Activated CD8-positive, alpha-beta memory T cell treated with anti-CD3 and anti-CD28 coated beads for 36 hours (primary cell): ENCODE measurements around the gene DIPK1B. TPM values are rescaled to one million over a fixed set of nuclear protein-coding genes. Genes with fewer than 3 reads are reported as not detected.

ENCODE experiments used
- CTCF ChIA-PET: fragments of 350-600 bp; sonication (Branson Sonifier 250); formaldehyde crosslinking; loops from one replicate; lab custom pipeline; 2021; ENCODE audit warnings: antibody characterized with exemption; lab: Charles Lee
- POLR2A ChIA-PET: fragments of 350-600 bp; sonication (Branson Sonifier 250); formaldehyde crosslinking; loops from one replicate; lab custom pipeline; 2021; ENCODE audit warnings: antibody characterized with exemption; lab: Charles Lee
- total RNA-seq, 2 experiments: library from RNA; stranded (reverse); gene quantifications; one replicate each; pipeline ENCODE4 v1.2.3, GENCODE V29; 2021

The DIPK1B gene
- total RNA-seq, 2 experiments from 2014 or later: not detected

- POLR2A ChIA-PET: no interaction called here
These were observed 19.9 kb upstream of the DIPK1B start for GRCh38 chr9:136692185-136693134.

GRCh38 chr9:136693135-136693489 lies 19.3 kb upstream of the DIPK1B start:
- ChIA-PET POLR2A (no interaction called here), CTCF (no interaction called here)

More at GRCh38 chr9:136692185-136693134, 19.9 kb upstream of the DIPK1B start:
- CTCF ChIA-PET: no interaction called here

DNA sequence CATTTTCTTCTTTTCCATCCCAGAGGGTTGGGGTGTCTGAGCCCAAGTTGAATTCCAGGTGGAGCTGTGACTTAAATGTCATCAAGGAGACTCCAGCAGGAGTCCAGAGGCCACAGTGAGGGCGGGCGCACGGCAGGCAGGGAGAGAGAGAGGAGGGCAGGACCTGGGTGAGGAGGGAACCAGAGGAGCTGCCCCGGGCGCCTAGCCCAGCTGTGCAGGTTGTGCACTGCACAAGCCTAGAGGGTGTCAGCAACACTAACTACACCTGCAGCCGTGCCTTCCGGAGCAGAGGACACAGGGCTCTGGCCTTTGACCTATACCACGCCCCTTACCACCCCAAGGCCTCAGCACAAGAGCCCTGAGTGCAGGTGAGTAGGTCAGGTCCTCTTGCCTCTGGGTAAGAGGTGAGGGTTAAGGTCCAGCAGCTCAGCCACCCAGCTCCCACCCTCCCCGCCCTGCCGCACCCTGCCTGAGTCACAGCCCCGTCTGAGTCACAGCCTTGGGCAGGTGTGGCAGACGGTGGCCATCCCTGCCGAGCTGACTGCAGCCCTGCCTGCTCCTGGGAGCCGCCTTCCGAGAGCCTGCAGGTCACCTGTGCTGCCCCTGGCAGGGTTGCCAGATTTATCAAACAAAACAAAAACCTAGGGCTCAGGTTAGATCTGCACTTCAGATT lies 18.7 kb upstream of the DIPK1B start:
- CTCF ChIA-PET: interaction anchor here (0.6 to 2.7 kb wide), 2 partner anchors 33 to 209 kb away, joined by 3 to 9 read pairs; no protein-coding TSS in a partner anchor
- POLR2A ChIA-PET: no interaction called here

DNA sequence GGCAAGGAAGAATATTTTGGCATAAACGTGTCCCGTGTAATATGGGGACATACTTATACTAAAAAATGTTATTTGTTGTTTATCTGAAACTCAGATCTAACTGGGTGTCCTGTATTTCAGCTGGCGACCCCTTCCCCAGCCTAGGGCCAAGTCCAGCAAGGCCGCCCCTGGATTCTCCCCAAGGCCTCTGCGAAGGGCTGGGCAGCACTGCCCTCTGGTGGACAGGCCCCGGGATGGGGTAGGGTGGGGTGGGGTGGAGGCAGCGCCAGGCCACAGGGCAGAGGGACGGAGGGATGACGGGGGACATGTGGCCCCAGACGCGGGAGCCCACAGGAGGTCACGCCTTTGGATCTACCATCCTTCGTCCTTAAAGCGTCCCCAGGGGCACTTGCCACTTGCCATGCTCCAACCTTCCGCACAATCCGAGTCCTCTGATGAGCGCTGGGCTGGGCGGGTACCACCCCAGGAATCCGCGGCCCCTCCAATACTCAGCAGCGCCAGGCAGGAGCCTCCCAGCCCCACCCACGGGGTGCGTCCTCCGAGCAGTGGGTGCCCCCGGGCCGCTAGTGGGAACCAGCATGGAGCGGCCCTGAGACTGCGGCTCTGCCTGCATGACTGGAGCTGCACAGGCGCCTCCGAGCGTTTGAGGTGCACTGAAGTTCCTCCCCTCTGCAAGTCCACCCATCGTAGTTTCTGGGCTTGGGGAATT lies 18.1 kb upstream of the DIPK1B start:
- CTCF ChIA-PET: interaction anchor here (0.6 to 2.7 kb wide), 2 partner anchors 34 to 209 kb away, joined by 3 to 9 read pairs; no protein-coding TSS in a partner anchor
- POLR2A ChIA-PET: no interaction called here

GRCh38 chr9:136694872-136695247 lies 17.5 kb upstream of the DIPK1B start:
- CTCF ChIA-PET: interaction anchor here (2.7 kb wide), 1 partner anchor 210 kb away, joined by 9 read pairs; no protein-coding TSS in a partner anchor
- POLR2A ChIA-PET: no interaction called here

- CTCF ChIA-PET: interaction anchor here (1.0 to 2.7 kb wide), 3 partner anchors 20 to 210 kb away, joined by 3 to 9 read pairs (median 5); no protein-coding TSS in a partner anchor
- POLR2A ChIA-PET: no interaction called here
These were observed 16.9 kb upstream of the DIPK1B start for GRCh38 chr9:136695435-136695895.

DNA sequence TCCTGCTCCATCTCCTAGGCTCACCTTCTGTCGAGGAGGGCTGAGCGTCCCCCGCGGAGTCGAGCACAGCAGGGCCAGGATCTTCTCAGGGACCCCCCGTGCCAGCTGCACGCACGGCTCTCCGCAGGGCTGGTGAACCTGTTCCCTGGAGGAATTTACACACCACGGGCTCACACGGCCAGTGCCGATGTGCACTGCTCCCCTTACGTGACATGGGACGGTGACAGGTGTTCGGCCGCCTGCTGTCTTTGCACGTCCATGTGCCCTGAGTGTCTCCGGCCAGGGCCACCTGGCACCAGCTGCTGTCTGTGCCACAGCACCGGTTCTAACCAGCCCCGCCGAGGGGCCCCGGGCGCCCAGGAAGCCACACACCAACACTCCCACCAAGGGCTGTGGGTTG lies 16.4 kb upstream of the DIPK1B start:
- CTCF ChIA-PET: interaction anchor here (1.0 to 2.7 kb wide), 3 partner anchors 20 to 211 kb away, joined by 3 to 9 read pairs (median 5); no protein-coding TSS in a partner anchor
- POLR2A ChIA-PET: no interaction called here

DNA sequence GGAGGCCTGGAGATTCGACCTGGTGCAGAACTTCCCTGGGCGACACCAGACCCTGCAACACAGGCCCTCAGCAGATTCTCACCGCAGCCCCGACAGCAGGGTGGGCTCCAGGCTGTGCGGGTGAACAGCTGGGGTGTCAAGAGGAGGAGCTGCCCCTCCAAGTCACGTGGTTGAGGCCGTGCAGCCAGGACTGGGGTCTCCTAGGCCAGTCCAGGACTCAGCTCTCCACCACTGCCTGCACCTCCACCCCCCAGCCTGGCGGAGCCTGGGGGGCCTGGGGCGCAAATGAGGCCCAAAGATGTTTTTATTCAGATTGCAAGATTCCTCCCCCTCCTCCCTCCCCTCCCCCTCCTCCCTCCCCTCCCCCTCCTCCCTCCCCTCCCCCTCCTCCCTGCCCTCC lies 15.9 kb upstream of the DIPK1B start:
- POLR2A ChIA-PET: no interaction called here
- CTCF ChIA-PET: interaction anchor here (1.0 to 2.0 kb wide), 2 partner anchors 19 to 25 kb away, joined by 3 to 5 read pairs; no protein-coding TSS in a partner anchor

DNA sequence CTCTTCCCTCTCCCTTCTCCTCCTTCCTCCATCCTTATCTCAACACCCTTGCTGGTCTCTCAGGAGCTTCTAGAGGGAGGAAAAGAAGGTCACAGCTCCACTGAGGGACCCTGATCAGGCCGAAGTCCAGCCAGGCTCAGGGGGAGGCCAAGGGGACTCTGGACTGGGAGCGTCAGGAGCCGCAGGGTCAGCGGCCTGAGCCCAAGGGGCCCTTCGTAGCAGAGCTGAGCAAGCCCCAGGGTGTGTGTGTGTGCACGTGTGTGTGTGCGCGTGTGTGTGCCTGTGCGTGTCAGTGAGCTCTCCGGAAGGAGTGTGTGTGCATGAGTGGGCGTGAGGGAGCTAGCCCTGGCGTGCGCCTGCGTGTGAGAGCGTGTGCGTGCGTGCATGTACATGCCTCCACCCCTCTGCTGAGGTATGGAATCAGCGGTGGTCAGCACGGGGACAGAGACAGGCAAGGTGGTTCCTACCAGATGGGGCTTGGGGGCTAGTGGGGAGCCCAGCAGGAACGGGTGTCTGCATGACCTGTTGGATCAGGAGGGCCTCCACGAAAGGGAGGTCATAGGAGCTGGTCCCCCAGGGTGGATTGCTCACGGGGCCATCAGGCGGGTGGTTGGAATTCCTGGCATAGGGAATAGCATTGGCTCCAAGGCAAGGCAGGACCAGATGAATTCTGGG lies 15.1 kb upstream of the DIPK1B start:
- ChIA-PET POLR2A (interaction anchor here (0.6 kb wide), 1 partner anchor 163 kb away, joined by 3 read pairs; no protein-coding TSS in a partner anchor), CTCF (interaction anchor here (2.0 kb wide), 1 partner anchor 25 kb away, joined by 5 read pairs; no protein-coding TSS in a partner anchor)

GRCh38 chr9:136697821-136698526 lies 14.4 kb upstream of the DIPK1B start:
- ChIA-PET POLR2A (interaction anchor here (0.6 kb wide), 1 partner anchor 164 kb away, joined by 3 read pairs; no protein-coding TSS in a partner anchor), CTCF (interaction anchor here (0.6 kb wide), 1 partner anchor 553 kb away, joined by 3 read pairs; the partner anchor contains the start of gene STPG3)

- CTCF ChIA-PET: interaction anchor here (0.6 to 1.3 kb wide), 2 partner anchors 13 to 552 kb away, joined by 3 read pairs; partner anchors contain the start of gene STPG3
- POLR2A ChIA-PET: no interaction called here
These were observed 13.6 kb upstream of the DIPK1B start for GRCh38 chr9:136698635-136699246.

- CTCF ChIA-PET: interaction anchor here (0.7 to 1.3 kb wide), 3 partner anchors 27 to 337 kb away, joined by 3 to 6 read pairs (median 3); partner anchors contain the start of gene DNLZ
These were observed 12.1 kb upstream of the DIPK1B start for GRCh38 chr9:136700304-136700703.

DNA sequence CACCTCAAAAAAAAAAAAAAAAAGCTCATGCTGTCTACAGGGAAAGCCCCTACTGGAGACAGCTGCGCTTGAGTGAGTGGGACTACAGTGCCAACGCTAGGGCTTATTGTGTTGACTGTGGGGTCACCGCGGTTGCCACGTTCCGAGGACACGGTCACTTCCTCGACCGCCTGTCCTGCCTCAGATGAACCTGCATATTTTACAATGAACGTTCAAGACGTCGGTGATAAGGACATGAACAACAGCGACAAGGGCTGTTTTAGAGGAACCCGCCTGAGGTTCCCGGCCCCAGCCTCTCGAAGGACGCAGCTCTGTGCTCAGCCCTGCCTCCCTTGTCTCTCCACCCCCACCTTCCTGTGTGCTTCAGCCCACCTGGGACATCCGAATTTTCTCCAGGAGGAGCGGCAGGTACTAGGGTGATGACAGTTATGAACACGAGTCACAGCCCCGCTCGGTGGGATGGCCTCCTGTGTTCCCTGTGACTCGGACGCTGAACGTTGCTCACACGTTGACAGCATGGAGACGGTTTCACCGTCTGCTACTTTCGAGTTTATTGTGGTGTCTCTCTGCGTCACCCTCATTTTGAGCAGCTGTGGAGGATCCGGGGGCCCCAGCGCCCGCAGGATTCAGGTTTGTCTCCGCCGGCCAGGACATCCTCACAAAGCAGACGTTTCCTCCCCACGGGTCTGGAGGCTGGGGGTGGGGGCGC lies 11.3 kb upstream of the DIPK1B start:
- CTCF ChIA-PET: interaction anchor here (0.7 to 1.3 kb wide), 3 partner anchors 11 to 28 kb away, joined by 3 to 6 read pairs (median 4); no protein-coding TSS in a partner anchor
- POLR2A ChIA-PET: interaction anchor here (0.6 to 1.5 kb wide), 6 partner anchors 8 to 428 kb away, joined by 3 to 13 read pairs (median 4); partner anchors contain the start of gene RABL6

More at GRCh38 chr9:136700304-136700703, 12.1 kb upstream of the DIPK1B start:
- POLR2A ChIA-PET: interaction anchor here (0.9 to 1.5 kb wide), 2 partner anchors 21 to 27 kb away, joined by 4 to 13 read pairs; no protein-coding TSS in a partner anchor

- POLR2A ChIA-PET: interaction anchor here (1.5 kb wide), 1 partner anchor 26 kb away, joined by 13 read pairs; no protein-coding TSS in a partner anchor
- CTCF ChIA-PET: interaction anchor here (1.0 kb wide), 1 partner anchor 25 kb away, joined by 3 read pairs; no protein-coding TSS in a partner anchor
These were observed 10.7 kb upstream of the DIPK1B start for GRCh38 chr9:136701668-136702053.

- ChIA-PET POLR2A (interaction anchor here (0.6 kb wide), 1 partner anchor 367 kb away, joined by 5 read pairs; the partner anchor contains the start of gene SAPCD2), CTCF (interaction anchor here (1.0 kb wide), 2 partner anchors 31 to 215 kb away, joined by 3 to 4 read pairs; no protein-coding TSS in a partner anchor)
These were observed 9.0 kb upstream of the DIPK1B start for GRCh38 chr9:136703276-136703860.
